GM12878 (cell line): ENCODE data around the gene TMPRSS11D.

ENCODE experiments used
- EP300 ChIP-seq, 2 experiments: fragments of 150-350 bp in 1 of 2; IDR thresholded peaks; 2 replicates each; pipeline ENCODE4 v1.6.1; 2011 to 2012; ENCODE audit warnings: low read depth in 2 of 2, low read length in 2 of 2, borderline replicate concordance in 1 of 2, improper control_type of control experiment in 1 of 2, inconsistent platforms in 1 of 2; ENCODE audit not compliant: control insufficient read depth in 1 of 2
- FOS ChIP-seq: IDR thresholded peaks from 3 replicates; pipeline ENCODE4 v1.6.1; 2011; ENCODE audit warnings: borderline replicate concordance; ENCODE audit not compliant: insufficient read length; ENCODE audit errors: extremely low read depth
- IRF4 ChIP-seq: IDR thresholded peaks from 2 replicates; pipeline ENCODE4 v1.6.1; 2011; ENCODE audit warnings: low read depth, low read length
- KDM1A ChIP-seq: fragments of 200-600 bp; sonication (generic); IDR thresholded peaks from 2 replicates; pipeline ENCODE4 v1.6.1; 2016; ENCODE audit warnings: borderline replicate concordance
- POLR2AphosphoS5 ChIP-seq: IDR thresholded peaks from 2 replicates; pipeline ENCODE4 v1.6.1; 2011; ENCODE audit warnings: mild to moderate bottlenecking, low read length, inconsistent platforms
- TF ChIP-seq, protein P1 (sequence below): fragments of 150-350 bp; IDR thresholded peaks from 2 replicates; pipeline ENCODE4 v1.6.1; 2016; ENCODE audit warnings: low read depth, low read length

DNA sequence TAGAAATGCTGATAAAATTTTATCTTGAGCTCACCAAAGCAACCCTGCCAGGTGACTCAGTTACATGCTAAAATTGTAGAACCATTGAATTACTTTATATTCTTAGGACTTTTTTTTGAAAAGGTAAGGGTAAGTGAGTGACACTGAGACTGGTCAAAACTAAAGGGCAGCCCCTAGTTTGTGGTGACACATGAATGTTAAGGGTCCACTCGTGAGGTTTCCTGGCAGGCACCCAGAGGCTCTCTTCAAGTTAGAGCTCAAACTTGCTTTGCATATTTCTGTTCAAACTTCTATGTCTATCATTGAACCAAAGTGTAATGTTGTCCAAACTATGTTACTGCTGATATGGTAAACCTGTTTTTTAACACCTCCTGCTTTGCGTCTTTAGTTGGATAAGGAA lies 30.5 kb downstream of the TMPRSS11D start:
- no peak for TF ChIP-seq FOS
- TF ChIP-seq, protein P1, sequence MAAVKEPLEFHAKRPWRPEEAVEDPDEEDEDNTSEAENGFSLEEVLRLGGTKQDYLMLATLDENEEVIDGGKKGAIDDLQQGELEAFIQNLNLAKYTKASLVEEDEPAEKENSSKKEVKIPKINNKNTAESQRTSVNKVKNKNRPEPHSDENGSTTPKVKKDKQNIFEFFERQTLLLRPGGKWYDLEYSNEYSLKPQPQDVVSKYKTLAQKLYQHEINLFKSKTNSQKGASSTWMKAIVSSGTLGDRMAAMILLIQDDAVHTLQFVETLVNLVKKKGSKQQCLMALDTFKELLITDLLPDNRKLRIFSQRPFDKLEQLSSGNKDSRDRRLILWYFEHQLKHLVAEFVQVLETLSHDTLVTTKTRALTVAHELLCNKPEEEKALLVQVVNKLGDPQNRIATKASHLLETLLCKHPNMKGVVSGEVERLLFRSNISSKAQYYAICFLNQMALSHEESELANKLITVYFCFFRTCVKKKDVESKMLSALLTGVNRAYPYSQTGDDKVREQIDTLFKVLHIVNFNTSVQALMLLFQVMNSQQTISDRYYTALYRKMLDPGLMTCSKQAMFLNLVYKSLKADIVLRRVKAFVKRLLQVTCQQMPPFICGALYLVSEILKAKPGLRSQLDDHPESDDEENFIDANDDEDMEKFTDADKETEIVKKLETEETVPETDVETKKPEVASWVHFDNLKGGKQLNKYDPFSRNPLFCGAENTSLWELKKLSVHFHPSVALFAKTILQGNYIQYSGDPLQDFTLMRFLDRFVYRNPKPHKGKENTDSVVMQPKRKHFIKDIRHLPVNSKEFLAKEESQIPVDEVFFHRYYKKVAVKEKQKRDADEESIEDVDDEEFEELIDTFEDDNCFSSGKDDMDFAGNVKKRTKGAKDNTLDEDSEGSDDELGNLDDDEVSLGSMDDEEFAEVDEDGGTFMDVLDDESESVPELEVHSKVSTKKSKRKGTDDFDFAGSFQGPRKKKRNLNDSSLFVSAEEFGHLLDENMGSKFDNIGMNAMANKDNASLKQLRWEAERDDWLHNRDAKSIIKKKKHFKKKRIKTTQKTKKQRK: no peak
- no peak for TF ChIP-seq KDM1A
- no peak for TF ChIP-seq POLR2AphosphoS5
- TF ChIP-seq EP300 (IDR thresholded peaks at IDR 0.05; ENCODE audit: borderline replicate concordance in 1 of 2, control insufficient read depth in 1 of 2, low read depth in 2 of 2, low read length in 2 of 2): no peak
- TF ChIP-seq IRF4: no peak
